Measurements from ENCODE around the gene RARRES1.

The RARRES1 gene

GRCh38 chr3:158743664-158744566 is 11.7 kb upstream of the RARRES1 start:
- peaks cover 5% of the 10 kb centered on the region; the same call in 1 of the 2 replicates for H3K9me3 ChIP-seq (ENCODE audit: insufficient read depth, low read length)
- no peak for TF ChIP-seq YY1 (IDR thresholded peaks at IDR 0.05; ENCODE audit: insufficient read depth, insufficient read length)
- TF ChIP-seq ZNF274 (IDR thresholded peaks at IDR 0.05; ENCODE audit: low read depth, low read length) = no peak
- no peak for TF ChIP-seq SUZ12 (IDR thresholded peaks at IDR 0.05; ENCODE audit: extremely low read depth, insufficient read depth, insufficient read length)
- no peak overlapping the region for H3K9ac ChIP-seq (ENCODE audit: insufficient read length, low read depth)
- no peak overlapping the region for H3K4me3 ChIP-seq (ENCODE audit: insufficient read length, low read depth)
- H3K4me1 ChIP-seq (ENCODE audit: insufficient read depth, insufficient read length) = no peaks in the 10 kb centered on the region
- H3K36me3 ChIP-seq (ENCODE audit: insufficient read depth, insufficient read length, low read length) = no peaks in the 10 kb centered on the region
- DNase-seq (ENCODE audit: low read depth, low spot score) = no peak
- H3K27me3 ChIP-seq (ENCODE audit: insufficient read depth, insufficient read length) = no peaks in the 10 kb centered on the region

- Histone ChIP-seq H3K9ac (ENCODE audit: insufficient read length, low read depth) (no peak overlapping the region), H3K36me3 (ENCODE audit: insufficient read depth, insufficient read length, low read length) (no peaks in the 10 kb centered on the region), H3K4me1 (ENCODE audit: insufficient read depth, insufficient read length) (no peaks in the 10 kb centered on the region), H3K9me3 (ENCODE audit: insufficient read depth, low read length) (peaks cover 5% of the 10 kb centered on the region; the same call in 1 of the 2 replicates), H3K4me3 (ENCODE audit: insufficient read length, low read depth) (no peak overlapping the region), H3K27me3 (ENCODE audit: insufficient read depth, insufficient read length) (no peaks in the 10 kb centered on the region)
- TF ChIP-seq SUZ12 (IDR thresholded peaks at IDR 0.05; ENCODE audit: extremely low read depth, insufficient read depth, insufficient read length) (no peak), ZNF274 (IDR thresholded peaks at IDR 0.05; ENCODE audit: low read depth, low read length) (no peak), YY1 (IDR thresholded peaks at IDR 0.05; ENCODE audit: insufficient read depth, insufficient read length) (no peak)
- no peak for DNase-seq (ENCODE audit: low read depth, low spot score)
These were observed 10.8 kb upstream of the RARRES1 start for GRCh38 chr3:158742871-158743663.

- DNase-seq (ENCODE audit: low read depth, low spot score) = no peak
- Histone ChIP-seq H3K36me3 (ENCODE audit: insufficient read depth, insufficient read length, low read length) (no peaks in the 10 kb centered on the region), H3K9me3 (ENCODE audit: insufficient read depth, low read length) (peaks cover 13% of the 10 kb centered on the region; the same call in 1 of the 2 replicates), H3K27me3 (ENCODE audit: insufficient read depth, insufficient read length) (no peaks in the 10 kb centered on the region), H3K9ac (ENCODE audit: insufficient read length, low read depth) (no peak overlapping the region), H3K4me3 (ENCODE audit: insufficient read length, low read depth) (no peak overlapping the region), H3K4me1 (ENCODE audit: insufficient read depth, insufficient read length) (no peaks in the 10 kb centered on the region)
- TF ChIP-seq YY1 (IDR thresholded peaks at IDR 0.05; ENCODE audit: insufficient read depth, insufficient read length) = no peak
- no peak for TF ChIP-seq ZNF274 (IDR thresholded peaks at IDR 0.05; ENCODE audit: low read depth, low read length)
- no peak for TF ChIP-seq SUZ12 (IDR thresholded peaks at IDR 0.05; ENCODE audit: extremely low read depth, insufficient read depth, insufficient read length)
These were observed 7.4 kb upstream of the RARRES1 start for GRCh38 chr3:158739661-158740060.

GRCh38 chr3:158739078-158739477 is 6.8 kb upstream of the RARRES1 start:
- Histone ChIP-seq H3K36me3 (ENCODE audit: insufficient read depth, insufficient read length, low read length) (no peaks in the 10 kb centered on the region), H3K27me3 (ENCODE audit: insufficient read depth, insufficient read length) (peaks cover 5% of the 10 kb centered on the region), H3K9ac (ENCODE audit: insufficient read length, low read depth) (no peak overlapping the region), H3K4me3 (ENCODE audit: insufficient read length, low read depth) (no peak overlapping the region), H3K4me1 (ENCODE audit: insufficient read depth, insufficient read length) (no peaks in the 10 kb centered on the region), H3K9me3 (ENCODE audit: insufficient read depth, low read length) (peaks cover 14% of the 10 kb centered on the region; the same call in 1 of the 2 replicates)
- no peak for DNase-seq (ENCODE audit: low read depth, low spot score)
- TF ChIP-seq SUZ12 (IDR thresholded peaks at IDR 0.05; ENCODE audit: extremely low read depth, insufficient read depth, insufficient read length) (no peak), YY1 (IDR thresholded peaks at IDR 0.05; ENCODE audit: insufficient read depth, insufficient read length) (no peak), ZNF274 (IDR thresholded peaks at IDR 0.05; ENCODE audit: low read depth, low read length) (no peak)

GRCh38 chr3:158738653-158739052 is 6.4 kb upstream of the RARRES1 start:
- TF ChIP-seq ZNF274 (IDR thresholded peaks at IDR 0.05; ENCODE audit: low read depth, low read length) = no peak
- TF ChIP-seq SUZ12 (IDR thresholded peaks at IDR 0.05; ENCODE audit: extremely low read depth, insufficient read depth, insufficient read length) = no peak
- no peak for TF ChIP-seq YY1 (IDR thresholded peaks at IDR 0.05; ENCODE audit: insufficient read depth, insufficient read length)
- Histone ChIP-seq H3K9me3 (ENCODE audit: insufficient read depth, low read length) (peaks cover 14% of the 10 kb centered on the region; the same call in 1 of the 2 replicates), H3K4me3 (ENCODE audit: insufficient read length, low read depth) (no peak overlapping the region), H3K27me3 (ENCODE audit: insufficient read depth, insufficient read length) (peaks cover 9% of the 10 kb centered on the region), H3K36me3 (ENCODE audit: insufficient read depth, insufficient read length, low read length) (no peaks in the 10 kb centered on the region), H3K9ac (ENCODE audit: insufficient read length, low read depth) (no peak overlapping the region), H3K4me1 (ENCODE audit: insufficient read depth, insufficient read length) (no peaks in the 10 kb centered on the region)
- no peak for DNase-seq (ENCODE audit: low read depth, low spot score)

GRCh38 chr3:158737976-158738615 is 5.8 kb upstream of the RARRES1 start:
- Histone ChIP-seq H3K27me3 (ENCODE audit: insufficient read depth, insufficient read length) (peaks cover 14% of the 10 kb centered on the region), H3K9me3 (ENCODE audit: insufficient read depth, low read length) (peaks cover 14% of the 10 kb centered on the region; the same call in 1 of the 2 replicates), H3K36me3 (ENCODE audit: insufficient read depth, insufficient read length, low read length) (no peaks in the 10 kb centered on the region), H3K9ac (ENCODE audit: insufficient read length, low read depth) (no peak overlapping the region), H3K4me1 (ENCODE audit: insufficient read depth, insufficient read length) (no peaks in the 10 kb centered on the region), H3K4me3 (ENCODE audit: insufficient read length, low read depth) (no peak overlapping the region)
- no peak for TF ChIP-seq ZNF274 (IDR thresholded peaks at IDR 0.05; ENCODE audit: low read depth, low read length)
- TF ChIP-seq SUZ12 (IDR thresholded peaks at IDR 0.05; ENCODE audit: extremely low read depth, insufficient read depth, insufficient read length) = no peak
- TF ChIP-seq YY1 (IDR thresholded peaks at IDR 0.05; ENCODE audit: insufficient read depth, insufficient read length) = no peak
- no peak for DNase-seq (ENCODE audit: low read depth, low spot score)
